ENCODE results near the gene TMEM63C. TPM values are rescaled to one million over a fixed set of nuclear protein-coding genes. Genes with fewer than 3 reads are reported as not detected.

TMEM63C gene
- total RNA-seq, 1 experiment from 2014 or later: 9.3 TPM

- Mint-ChIP-seq H3K4me3 (ENCODE audit: unreplicated experiment) (no peak overlapping the region), H3K27me3 (ENCODE audit: insufficient read depth, unreplicated experiment) (no peaks in the 10 kb centered on the region)
- CTCF ChIA-PET: no interaction called here
Observed at GRCh38 chr14:77219591-77219990, 38.0 kb downstream of the TMEM63C start.

DNA sequence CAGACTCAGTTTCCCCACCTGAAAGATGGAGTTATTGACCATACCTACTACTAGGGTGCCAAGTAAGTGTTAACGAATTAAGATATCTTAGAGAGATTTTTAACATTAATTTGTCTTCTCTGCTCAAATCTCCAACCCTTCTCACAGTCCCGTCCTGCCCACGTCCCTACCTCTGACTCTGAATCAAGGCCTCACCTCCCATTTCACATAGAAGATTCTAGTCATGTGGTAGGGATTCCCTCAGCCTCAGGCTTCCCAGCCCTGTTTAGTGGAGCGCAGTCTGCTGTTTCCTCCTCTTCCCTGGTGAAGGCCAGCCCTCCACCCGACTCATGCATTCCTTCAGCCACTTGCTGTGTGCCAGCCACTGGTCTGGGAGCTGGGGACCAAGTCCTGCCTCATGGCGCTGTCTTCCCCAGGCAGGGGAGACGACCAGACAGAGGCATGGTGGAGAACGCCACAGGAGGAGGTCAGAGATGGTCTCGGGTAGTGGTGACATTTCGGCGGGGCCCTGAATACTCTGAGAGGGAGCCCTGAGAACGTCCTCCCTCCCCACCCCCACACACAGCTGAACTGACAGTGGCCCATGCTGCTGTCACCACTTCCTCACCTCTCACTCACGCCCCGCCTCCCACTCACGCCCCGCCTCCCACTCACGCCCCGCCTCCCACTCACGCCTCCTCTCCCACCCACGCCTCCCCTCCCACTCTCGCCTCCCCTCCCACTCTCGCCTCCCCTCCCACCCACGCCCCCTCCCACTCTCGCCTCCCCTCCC, 38.8 kb downstream of the TMEM63C start:
- H3K9me3 Mint-ChIP-seq (ENCODE audit: unreplicated experiment): no peaks in the 10 kb centered on the region
- no peak overlapping the region for H3K27ac Mint-ChIP-seq (ENCODE audit: low read depth, unreplicated experiment)
- no peak for TF ChIP-seq CTCF (IDR thresholded peaks at IDR 0.05; ENCODE audit: unreplicated experiment)
- ChIA-PET POLR2A (no interaction called here), CTCF (no interaction called here)
- intact Hi-C loops (cut with micrococcal nuclease): no loop called here
- H3K27me3 Mint-ChIP-seq (ENCODE audit: insufficient read depth, unreplicated experiment): no peaks in the 10 kb centered on the region
- no peaks in the 10 kb centered on the region for H3K4me1 Mint-ChIP-seq (ENCODE audit: insufficient read depth, unreplicated experiment)
- DNase-seq (ENCODE audit: unreplicated experiment): no peak
- H3K36me3 Mint-ChIP-seq (ENCODE audit: insufficient read depth, unreplicated experiment): no peaks in the 10 kb centered on the region
- no peak overlapping the region for H3K4me3 Mint-ChIP-seq (ENCODE audit: unreplicated experiment)
- BruUV-seq (replicated peaks): no TSS peak

More at GRCh38 chr14:77219591-77219990, 38.0 kb downstream of the TMEM63C start:
- no peaks in the 10 kb centered on the region for H3K9me3 Mint-ChIP-seq (ENCODE audit: unreplicated experiment)
- DNase-seq (ENCODE audit: unreplicated experiment): no peak
- no peaks in the 10 kb centered on the region for H3K4me1 Mint-ChIP-seq (ENCODE audit: insufficient read depth, unreplicated experiment)
- intact Hi-C loops (cut with micrococcal nuclease): no loop called here
- no peak overlapping the region for H3K27ac Mint-ChIP-seq (ENCODE audit: low read depth, unreplicated experiment)
- TF ChIP-seq CTCF (IDR thresholded peaks at IDR 0.05; ENCODE audit: unreplicated experiment): no peak
- BruUV-seq (replicated peaks): no TSS peak
- no peaks in the 10 kb centered on the region for H3K36me3 Mint-ChIP-seq (ENCODE audit: insufficient read depth, unreplicated experiment)
- POLR2A ChIA-PET: no interaction called here

- no peaks in the 10 kb centered on the region for H3K27me3 Mint-ChIP-seq (ENCODE audit: insufficient read depth, unreplicated experiment)
- no peak for DNase-seq (ENCODE audit: unreplicated experiment)
- H3K4me1 Mint-ChIP-seq (ENCODE audit: insufficient read depth, unreplicated experiment): no peaks in the 10 kb centered on the region
- H3K36me3 Mint-ChIP-seq (ENCODE audit: insufficient read depth, unreplicated experiment): no peaks in the 10 kb centered on the region
- intact Hi-C loops (cut with micrococcal nuclease): no loop called here
- H3K9me3 Mint-ChIP-seq (ENCODE audit: unreplicated experiment): no peaks in the 10 kb centered on the region
- POLR2A ChIA-PET: interaction anchor here (1.0 kb wide), 1 partner anchor 10 kb away, joined by 3 read pairs; no protein-coding TSS in a partner anchor
- no peak overlapping the region for H3K4me3 Mint-ChIP-seq (ENCODE audit: unreplicated experiment)
- no peak overlapping the region for H3K27ac Mint-ChIP-seq (ENCODE audit: low read depth, unreplicated experiment)
- CTCF ChIA-PET: interaction anchor here (1.0 to 1.6 kb wide), 3 partner anchors 43 to 70 kb away, joined by 3 to 4 read pairs (median 4); no protein-coding TSS in a partner anchor
- no TSS peak for BruUV-seq (replicated peaks)
- no peak for TF ChIP-seq CTCF (IDR thresholded peaks at IDR 0.05; ENCODE audit: unreplicated experiment)
Observed at GRCh38 chr14:77221241-77221871, 39.8 kb downstream of the TMEM63C start.

DNA sequence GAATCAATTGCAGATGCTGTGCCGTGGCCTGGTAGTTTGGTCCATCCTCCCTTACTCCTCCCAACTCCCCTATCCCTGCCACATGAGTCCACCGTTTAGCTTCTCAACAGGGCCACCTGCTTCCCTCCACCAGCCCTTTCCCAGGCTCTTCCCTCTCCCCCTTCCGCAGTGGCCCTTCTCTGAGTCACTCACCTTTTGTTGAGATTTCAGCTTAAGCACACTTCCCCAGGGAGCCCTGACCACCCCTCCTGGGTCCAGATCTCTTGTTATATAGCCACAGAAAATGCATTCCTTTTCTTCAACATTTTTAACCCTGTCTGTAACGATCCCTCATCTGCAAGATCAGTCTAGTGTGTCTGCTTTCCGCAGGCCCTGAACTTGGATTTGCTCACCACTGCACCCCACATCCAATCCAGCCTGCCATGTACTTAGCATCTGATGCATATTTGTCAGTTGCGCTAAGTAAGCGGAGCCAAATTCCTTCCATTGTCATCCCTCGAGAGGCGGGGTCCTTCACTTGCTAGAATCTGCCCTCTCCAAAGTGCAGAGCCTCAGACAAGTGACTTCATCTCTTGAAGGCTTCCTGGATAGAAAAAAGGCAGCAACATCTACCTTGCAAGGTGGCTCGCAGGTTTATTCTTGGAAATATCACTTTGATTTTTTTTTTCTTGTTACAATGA, 41.1 kb downstream of the TMEM63C start:
- no peak overlapping the region for H3K4me3 Mint-ChIP-seq (ENCODE audit: unreplicated experiment)
- DNase-seq (ENCODE audit: unreplicated experiment): no peak
- intact Hi-C loops (cut with micrococcal nuclease): no loop called here
- ChIA-PET CTCF (interaction anchor here (0.9 to 1.6 kb wide), 3 partner anchors 70 to 94 kb away, joined by 3 to 4 read pairs (median 4); no protein-coding TSS in a partner anchor), POLR2A (interaction anchor here (1.0 kb wide), 1 partner anchor 11 kb away, joined by 3 read pairs; no protein-coding TSS in a partner anchor)
- H3K4me1 Mint-ChIP-seq (ENCODE audit: insufficient read depth, unreplicated experiment): no peaks in the 10 kb centered on the region
- no peak for TF ChIP-seq CTCF (IDR thresholded peaks at IDR 0.05; ENCODE audit: unreplicated experiment)
- H3K27ac Mint-ChIP-seq (ENCODE audit: low read depth, unreplicated experiment): no peak overlapping the region
- peaks cover 9% of the 10 kb centered on the region for H3K36me3 Mint-ChIP-seq (ENCODE audit: insufficient read depth, unreplicated experiment)
- H3K9me3 Mint-ChIP-seq (ENCODE audit: unreplicated experiment): no peaks in the 10 kb centered on the region
- BruUV-seq (replicated peaks): no TSS peak
- H3K27me3 Mint-ChIP-seq (ENCODE audit: insufficient read depth, unreplicated experiment): no peaks in the 10 kb centered on the region
